H9 (cell line): ENCODE data around the gene FGF6. TPM values are rescaled to one million over a fixed set of nuclear protein-coding genes. Genes with fewer than 3 reads are reported as not detected.

ENCODE experiments used
- DNase-seq: peaks from one replicate; pipeline ENCODE4 v3.0.0-alpha.2; 2017
- H2AFZ ChIP-seq: one replicate; pipeline ENCODE4 v1.6.1; 2013; ENCODE audit warnings: mild to moderate bottlenecking, low read length, control low read depth, moderate library complexity
- H2AK5ac ChIP-seq: 2 replicates; pipeline ENCODE4 v1.6.1; 2013; ENCODE audit warnings: low read length, control low read depth, mixed read lengths; ENCODE audit not compliant: insufficient read length
- H2BK120ac ChIP-seq: one replicate; pipeline ENCODE4 v1.6.1; 2013; ENCODE audit warnings: low read depth, mild to moderate bottlenecking, low read length, control low read depth, inconsistent platforms; ENCODE audit not compliant: poor library complexity, severe bottlenecking
- H2BK12ac ChIP-seq: 2 replicates; pipeline ENCODE4 v1.6.1; 2013; ENCODE audit warnings: low read length, control low read depth, mixed read lengths, low read depth; ENCODE audit not compliant: insufficient read length
- H2BK15ac ChIP-seq: 2 replicates; pipeline ENCODE4 v1.6.1; 2013; ENCODE audit warnings: low read depth, low read length, control low read depth
- H2BK20ac ChIP-seq: one replicate; pipeline ENCODE4 v1.6.1; 2013; ENCODE audit warnings: low read depth, mild to moderate bottlenecking, low read length, control low read depth, inconsistent platforms; ENCODE audit not compliant: poor library complexity, severe bottlenecking
- H2BK5ac ChIP-seq: 2 replicates; pipeline ENCODE4 v1.6.1; 2013; ENCODE audit warnings: low read length, control low read depth, mixed read lengths; ENCODE audit not compliant: insufficient read length
- H3K14ac ChIP-seq: 2 replicates; pipeline ENCODE4 v1.6.1; 2013; ENCODE audit warnings: low read length, control low read depth; ENCODE audit not compliant: insufficient read depth
- H3K18ac ChIP-seq: 2 replicates; pipeline ENCODE4 v1.6.1; 2013; ENCODE audit warnings: low read depth, mild to moderate bottlenecking, mixed read lengths, low read length, control low read depth; ENCODE audit not compliant: insufficient read length
- H3K23ac ChIP-seq: 2 replicates; pipeline ENCODE4 v1.6.1; 2013; ENCODE audit warnings: low read length, control low read depth, mixed read lengths, low read depth; ENCODE audit not compliant: insufficient read length
- H3K23me2 ChIP-seq: 2 replicates; pipeline ENCODE4 v1.6.1; 2013; ENCODE audit warnings: low read depth, mild to moderate bottlenecking, mixed read lengths, low read length, control low read depth; ENCODE audit not compliant: insufficient read length, poor library complexity, severe bottlenecking
- H3K27ac ChIP-seq: 2 replicates; pipeline ENCODE4 v1.5.1; 2013; ENCODE audit warnings: low read length, control low read depth, mixed read lengths, low read depth; ENCODE audit not compliant: insufficient read length
- H3K27me3 ChIP-seq: 2 replicates; pipeline ENCODE4 v1.6.1; 2013; ENCODE audit warnings: low read length, control low read depth, inconsistent platforms; ENCODE audit not compliant: insufficient read depth
- H3K4ac ChIP-seq: 2 replicates; pipeline ENCODE4 v1.6.1; 2013; ENCODE audit warnings: low read depth, mild to moderate bottlenecking, control low read depth, inconsistent platforms, low read length, moderate library complexity
- H3K4me1 ChIP-seq: 2 replicates; pipeline ENCODE4 v1.6.1; 2013; ENCODE audit warnings: low read length, control low read depth, inconsistent platforms; ENCODE audit not compliant: insufficient read depth
- H3K4me2 ChIP-seq: 2 replicates; pipeline ENCODE4 v1.6.1; 2013; ENCODE audit warnings: low read length, control low read depth, mixed read lengths; ENCODE audit not compliant: insufficient read length, insufficient read depth
- H3K56ac ChIP-seq: 2 replicates; pipeline ENCODE4 v1.6.1; 2013; ENCODE audit warnings: low read depth, mild to moderate bottlenecking, mixed read lengths, low read length, control low read depth; ENCODE audit not compliant: insufficient read length
- H3K79me1 ChIP-seq: 2 replicates; pipeline ENCODE4 v1.6.1; 2013; ENCODE audit warnings: low read depth, mild to moderate bottlenecking, moderate library complexity, low read length, control low read depth, inconsistent platforms; ENCODE audit not compliant: insufficient read depth, poor library complexity, severe bottlenecking
- H3K79me2 ChIP-seq: 2 replicates; pipeline ENCODE4 v1.6.1; 2013; ENCODE audit warnings: low read length, control low read depth, inconsistent platforms; ENCODE audit not compliant: insufficient read depth
- H3K9ac ChIP-seq: 2 replicates; pipeline ENCODE4 v1.6.1; 2013; ENCODE audit warnings: low read length, control low read depth, mixed read lengths; ENCODE audit not compliant: insufficient read length; ENCODE audit errors: extremely low read depth
- H3K9me3 ChIP-seq: one replicate; pipeline ENCODE4 v1.6.1; 2013; ENCODE audit warnings: low read depth, low read length, inconsistent platforms; ENCODE audit not compliant: control insufficient read depth
- H3T11ph ChIP-seq: one replicate; pipeline ENCODE4 v1.6.1; 2013; ENCODE audit warnings: mild to moderate bottlenecking, low read length, control low read depth, inconsistent platforms
- H4K20me1 ChIP-seq: one replicate; pipeline ENCODE4 v1.6.1; 2013; ENCODE audit not compliant: control insufficient read depth, insufficient read length, insufficient read depth
- H4K5ac ChIP-seq: 2 replicates; pipeline ENCODE4 v1.6.1; 2013; ENCODE audit warnings: low read depth, mild to moderate bottlenecking, mixed read lengths, low read length, control low read depth; ENCODE audit not compliant: insufficient read length
- H4K8ac ChIP-seq: replicated peaks from 2 replicates; pipeline ENCODE4 v1.6.1; 2013; ENCODE audit warnings: low read length, control low read depth, mixed read lengths, low read depth; ENCODE audit not compliant: insufficient read length
- H4K91ac ChIP-seq: 2 replicates; pipeline ENCODE4 v1.6.1; 2013; ENCODE audit warnings: low read depth, mild to moderate bottlenecking, moderate library complexity, mixed read lengths, low read length, control low read depth; ENCODE audit not compliant: insufficient read length
- H3K27ac Mint-ChIP-seq, 3 experiments: 2 replicates in 2 of 3; 3 replicates in 1 of 3; pipeline ENCODE4 v1.8.0; 2020 to 2021; ENCODE audit warnings: mixed read lengths in 3 of 3, mild to moderate bottlenecking in 1 of 3, moderate library complexity in 1 of 3
- H3K27me3 Mint-ChIP-seq: 2 replicates; pipeline ENCODE4 v1.8.0; 2021; ENCODE audit warnings: low read depth, mild to moderate bottlenecking, moderate library complexity, mixed read lengths
- H3K36me3 Mint-ChIP-seq, 3 experiments: 2 replicates in 2 of 3; 3 replicates in 1 of 3; pipeline ENCODE4 v1.8.0; 2020 to 2021; ENCODE audit warnings: low read depth in 3 of 3, mixed read lengths in 3 of 3; ENCODE audit not compliant: insufficient read depth in 1 of 3
- H3K4me1 Mint-ChIP-seq, 2 experiments: 2 replicates each; pipeline ENCODE4 v1.8.0; 2020; ENCODE audit warnings: mixed read lengths in 2 of 2
- H3K4me3 Mint-ChIP-seq, 2 experiments: 2 replicates in 1 of 2; 3 replicates in 1 of 2; pipeline ENCODE4 v1.8.0; 2020 to 2021; ENCODE audit warnings: mild to moderate bottlenecking in 2 of 2, mixed read lengths in 2 of 2, moderate library complexity in 1 of 2
- H3K9me3 Mint-ChIP-seq, 2 experiments: 2 replicates in 1 of 2; 3 replicates in 1 of 2; pipeline ENCODE4 v1.8.0; 2020; ENCODE audit warnings: mild to moderate bottlenecking in 2 of 2, mixed read lengths in 2 of 2, moderate library complexity in 1 of 2
- CTCF ChIP-seq: fragments of 200-600 bp; sonication (generic); conservative IDR thresholded peaks from 3 replicates; pipeline ENCODE4 v1.8.0; 2021; ENCODE audit warnings: antibody characterized with exemption, mild to moderate bottlenecking
- WGBS: extraction: QIAGEN DNeasy Blood & Tissue Kit; methylation state at CpG from one replicate; pipeline ENCODE4 v1.1.7; 2013; ENCODE audit warnings: missing lambda C conversion rate, low lambda C conversion rate, mixed read lengths; ENCODE audit not compliant: insufficient read length; ENCODE audit errors: extremely low coverage; 5-methylcytosine and 5-hydroxymethylcytosine counted together
- total RNA-seq: library from RNA; stranded (reverse); gene quantifications from 2 replicates; pipeline ENCODE4 v1.2.1, GENCODE V29; 2021

FGF6 gene
- total RNA-seq, 1 experiment from 2014 or later = not detected

- Histone ChIP-seq H3K4ac (no peak overlapping the region), H3K4me2 (no peak overlapping the region), H3K27ac (no peak overlapping the region), H2BK20ac (no peak overlapping the region), H4K5ac (no peak overlapping the region), H3K56ac (no peak overlapping the region), H3K9me3 (no peaks in the 10 kb centered on the region), H4K20me1 (no peaks in the 10 kb centered on the region), H3K23me2 (no peaks in the 10 kb centered on the region), H3T11ph (no peak overlapping the region), H3K4me1 (no peaks in the 10 kb centered on the region), H3K18ac (no peak overlapping the region), H3K23ac (no peak overlapping the region), H2BK5ac (no peak overlapping the region), H3K27me3 (no peaks in the 10 kb centered on the region), H2BK15ac (no peak overlapping the region), H3K79me1 (no peaks in the 10 kb centered on the region), H2AFZ (no peak overlapping the region), H4K8ac (no peak overlapping the region), H3K79me2 (no peaks in the 10 kb centered on the region), H2AK5ac (no peak overlapping the region), H3K14ac (no peak overlapping the region), H4K91ac (no peak overlapping the region), H2BK12ac (no peak overlapping the region), H3K9ac (no peak overlapping the region), H2BK120ac (no peak overlapping the region)
- Mint-ChIP-seq H3K4me1 (no peaks in the 10 kb centered on the region), H3K9me3 (peaks cover 0 to under 1% of the 10 kb centered on the region in 2 experiments; a peak in 2 of 5 replicates), H3K27me3 (peaks cover 5% of the 10 kb centered on the region), H3K27ac (no peak overlapping the region), H3K36me3 (no peaks in the 10 kb centered on the region), H3K4me3 (no peak overlapping the region)
- TF ChIP-seq CTCF = no peak
- WGBS = no CpG with 5 or more reads among the region's 2 CpGs
- no peak for DNase-seq
Observed at GRCh38 chr12:4472046-4472445, 26.4 kb upstream of the FGF6 start.
